Measurements from ENCODE around the gene RAB33B.
"Not testable (repeated sequence)": the region's sequence is repeated elsewhere in the genome, so short reads cannot be mapped to it uniquely, and the experiment has no call there.

Gene RAB33B

DNA sequence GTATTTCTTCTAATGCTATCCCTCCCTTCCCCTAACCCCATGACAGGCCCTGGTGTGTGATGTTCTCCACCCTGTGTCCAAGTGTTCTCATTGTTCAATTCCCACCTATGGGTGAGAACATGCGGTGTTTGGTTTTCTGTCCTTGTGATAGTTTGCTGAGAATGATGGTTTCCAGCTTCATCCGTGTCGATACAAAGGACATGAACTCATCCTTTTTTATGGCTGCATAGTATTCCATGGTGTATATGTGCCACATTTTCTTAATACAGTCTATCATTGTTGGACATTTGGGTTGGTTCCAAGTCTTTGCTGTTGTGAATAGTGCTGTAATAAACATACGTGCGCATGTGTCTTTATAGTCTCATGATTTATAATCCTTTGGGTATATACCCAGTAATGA is 10.6 kb downstream of the RAB33B start:
- DNase-seq: not testable (repeated sequence)

DNA sequence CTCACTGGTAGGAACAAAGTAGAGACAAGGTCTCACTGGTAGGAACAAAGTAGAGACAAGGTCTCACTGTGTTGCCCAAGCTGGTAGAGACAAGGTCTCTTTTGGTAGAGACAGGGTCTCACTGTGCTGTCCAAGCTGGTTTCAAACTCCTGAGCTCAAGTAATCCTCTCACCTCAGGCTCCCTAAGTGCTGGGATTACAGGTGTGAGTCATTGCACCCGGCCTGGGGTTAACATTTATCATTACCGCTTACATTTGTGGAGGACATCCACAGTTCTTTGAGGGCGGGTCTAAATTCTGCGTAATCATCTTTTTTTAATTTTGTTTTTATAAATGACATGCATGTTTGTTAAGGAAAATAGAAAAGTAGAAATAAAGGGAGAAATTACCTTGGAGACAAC is 12.0 kb downstream of the RAB33B start:
- no peak for DNase-seq

DNA sequence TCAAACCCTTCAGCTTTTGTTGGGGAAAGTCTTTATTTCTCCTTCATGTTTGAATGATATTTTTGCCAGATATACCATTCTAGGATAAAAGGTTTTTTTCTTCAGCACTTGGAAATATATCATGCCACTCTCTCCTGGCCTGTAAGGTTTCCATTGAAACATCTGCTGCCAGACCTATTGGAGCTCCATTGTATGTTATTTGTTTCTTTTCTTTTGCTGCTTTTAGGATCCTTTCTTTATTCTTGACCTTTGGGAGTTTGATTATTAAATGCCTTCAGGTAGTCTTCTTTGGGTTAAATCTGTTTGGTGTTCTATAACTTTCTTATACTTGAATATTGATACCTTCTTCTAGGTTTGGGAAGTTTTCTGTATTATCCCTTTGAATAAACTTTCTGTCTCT is 14.8 kb downstream of the RAB33B start:
- not testable (repeated sequence) for DNase-seq

DNA sequence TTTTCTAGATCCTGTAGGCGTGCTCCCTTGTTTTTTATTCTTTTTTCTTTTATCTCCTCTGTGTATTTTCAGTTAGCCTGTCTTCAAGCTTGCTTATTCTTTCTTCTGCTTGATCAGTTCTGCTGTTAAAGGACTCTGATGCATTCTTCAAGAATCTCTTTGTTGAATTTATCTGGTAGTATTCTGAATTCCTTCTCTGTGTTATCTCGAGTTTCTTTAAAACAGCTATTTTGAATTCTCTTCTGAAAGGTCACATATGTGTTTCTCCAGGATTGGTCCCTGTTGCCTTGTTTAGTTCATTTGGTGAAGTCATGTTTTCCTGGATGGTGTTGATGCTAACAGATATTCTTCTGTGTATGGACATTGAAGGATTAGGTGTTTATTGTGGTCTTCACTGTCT is 15.3 kb downstream of the RAB33B start:
- DNase-seq: no peak

DNA sequence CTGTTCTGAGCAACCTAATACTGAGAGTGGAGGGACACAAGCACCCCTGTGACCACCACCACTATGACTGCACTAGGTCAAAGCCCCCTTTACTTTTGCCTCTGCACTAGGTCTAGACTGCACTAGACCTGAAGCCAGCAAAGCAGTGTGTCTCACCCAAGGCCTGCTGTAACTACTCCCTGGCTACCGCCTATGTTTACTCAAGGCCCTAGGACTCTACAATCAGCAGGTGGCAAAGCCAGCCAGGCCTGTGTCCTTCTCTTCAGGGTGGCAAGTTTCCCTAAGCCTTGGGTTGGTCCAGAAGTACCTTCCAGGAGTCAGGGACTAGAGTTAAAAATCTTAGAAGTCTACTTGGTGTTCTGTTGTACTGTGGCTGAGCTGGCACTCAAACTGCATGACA is 15.9 kb downstream of the RAB33B start:
- DNase-seq: no peak

DNA sequence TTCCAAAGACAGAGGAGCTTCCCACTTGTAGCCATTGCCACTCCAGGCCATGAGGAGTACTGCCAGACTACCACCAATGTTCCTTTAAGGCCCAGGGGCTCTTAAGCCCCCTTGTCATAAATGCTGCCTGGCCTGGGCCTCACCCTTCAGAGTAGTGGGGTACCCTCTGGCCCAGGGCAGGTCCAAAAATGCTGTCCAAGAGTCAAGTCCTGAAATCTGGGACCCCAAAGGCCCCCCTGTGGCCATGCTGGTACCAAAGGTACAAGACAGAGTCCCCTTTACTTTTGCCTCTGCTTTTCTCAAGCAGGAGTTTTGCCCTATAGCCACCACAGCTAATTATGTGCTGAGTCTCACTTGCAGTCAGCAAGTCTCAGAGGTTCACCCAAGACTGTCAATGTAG is 16.4 kb downstream of the RAB33B start:
- DNase-seq: no peak

DNA sequence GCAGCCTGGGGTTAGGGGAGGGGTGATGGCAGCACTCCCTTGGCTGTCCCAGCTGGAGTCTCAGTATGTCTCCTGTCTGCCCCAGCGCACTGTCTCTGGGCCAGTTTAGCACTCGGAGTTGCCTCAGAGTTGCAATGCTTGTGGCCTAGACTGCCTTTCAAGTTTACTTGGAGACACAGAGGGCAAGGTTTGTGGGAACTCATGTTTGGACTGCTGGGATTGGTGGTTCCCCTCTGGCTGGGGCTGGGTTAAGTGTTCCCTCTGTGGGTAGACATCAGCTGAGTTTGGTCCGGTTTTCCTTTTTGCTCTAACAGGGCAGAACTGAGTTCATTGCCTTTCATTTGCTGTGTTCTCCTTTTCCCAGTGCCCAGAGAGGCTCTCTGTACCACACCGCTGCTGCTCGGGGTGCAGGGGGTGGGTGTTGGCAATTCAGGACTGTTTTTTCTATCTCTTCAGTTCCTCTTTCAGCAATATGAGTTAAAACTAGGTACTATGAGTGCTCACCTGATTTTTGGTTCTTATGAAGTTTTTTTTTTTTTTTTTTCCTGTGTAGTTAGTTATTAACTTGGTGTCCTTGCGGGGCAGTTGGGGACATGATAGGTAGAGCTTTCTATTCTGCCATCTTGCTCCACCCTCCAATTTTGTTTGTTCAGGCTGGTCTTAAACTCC is 17.2 kb downstream of the RAB33B start:
- DNase-seq: no peak

DNA sequence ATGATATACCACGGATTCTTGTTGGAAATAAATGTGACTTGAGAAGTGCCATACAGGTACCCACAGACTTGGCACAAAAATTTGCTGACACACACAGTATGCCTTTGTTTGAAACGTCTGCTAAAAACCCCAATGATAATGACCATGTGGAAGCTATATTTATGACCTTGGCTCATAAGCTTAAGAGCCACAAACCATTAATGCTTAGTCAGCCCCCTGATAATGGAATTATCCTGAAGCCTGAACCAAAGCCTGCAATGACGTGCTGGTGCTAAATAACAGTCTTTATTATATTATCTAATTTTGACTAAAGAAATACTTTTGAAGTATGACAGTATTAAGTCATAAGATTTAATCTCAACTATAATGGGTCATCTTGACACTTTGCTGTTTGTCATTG is 18.9 kb downstream of the RAB33B start:
- no peak for DNase-seq

DNA sequence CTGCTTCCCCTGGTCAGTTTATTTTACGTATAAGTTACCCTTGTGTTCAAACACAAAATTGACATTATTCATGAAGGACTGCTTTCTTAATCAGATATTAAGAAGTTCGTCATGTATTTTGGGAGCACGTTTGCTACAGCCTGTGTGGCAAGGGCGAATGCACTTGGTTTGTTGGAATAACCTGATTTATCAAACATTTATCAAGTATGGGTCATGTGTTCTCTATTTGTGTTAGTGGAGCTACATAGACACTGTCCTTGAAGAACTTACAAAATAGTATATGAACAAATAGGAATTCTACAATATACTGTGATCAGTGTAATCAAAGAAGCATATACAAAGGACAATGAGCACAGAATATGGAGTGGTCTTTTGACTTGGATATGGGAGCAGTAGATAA is 22.4 kb downstream of the RAB33B start:
- no peak for DNase-seq

DNA sequence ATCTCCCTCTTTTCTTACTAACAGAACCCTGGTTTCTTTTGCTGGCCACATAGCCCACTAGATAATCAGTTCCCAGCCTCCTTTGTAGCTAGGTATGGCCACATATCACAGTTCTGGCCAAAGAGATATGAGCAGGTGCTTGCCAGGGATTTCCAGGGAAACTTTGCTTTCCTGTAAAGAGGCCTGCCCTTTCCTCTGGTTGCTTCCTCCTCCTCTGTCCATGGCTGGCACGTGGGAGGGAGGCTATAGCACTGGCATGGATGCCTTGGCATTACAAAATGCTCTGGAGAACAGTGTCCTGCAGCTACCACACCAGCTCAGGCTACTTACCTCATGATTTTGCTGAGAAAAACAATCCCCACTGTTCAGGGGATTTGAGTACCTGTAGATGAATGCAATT is 27.5 kb downstream of the RAB33B start:
- DNase-seq: no peak

DNA sequence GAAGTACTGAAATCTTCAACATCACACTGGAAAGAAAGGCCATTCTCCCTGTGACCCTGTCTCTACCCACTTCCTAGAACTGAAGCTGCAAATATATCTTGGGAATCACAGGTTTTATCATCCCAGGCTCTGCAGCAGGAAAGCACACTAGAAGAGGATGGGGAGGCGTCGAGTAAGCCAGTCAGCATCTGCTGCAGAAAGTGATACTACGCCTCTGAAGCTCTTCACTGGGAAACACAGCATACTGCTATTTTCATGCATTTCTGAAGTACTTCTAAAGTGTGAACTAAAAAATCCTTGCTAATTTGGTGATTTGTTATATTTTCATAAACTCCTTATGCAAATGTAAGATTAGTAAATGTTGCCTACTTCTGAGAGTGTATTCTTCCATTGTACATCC is 29.1 kb downstream of the RAB33B start:
- no peak for DNase-seq

DNA sequence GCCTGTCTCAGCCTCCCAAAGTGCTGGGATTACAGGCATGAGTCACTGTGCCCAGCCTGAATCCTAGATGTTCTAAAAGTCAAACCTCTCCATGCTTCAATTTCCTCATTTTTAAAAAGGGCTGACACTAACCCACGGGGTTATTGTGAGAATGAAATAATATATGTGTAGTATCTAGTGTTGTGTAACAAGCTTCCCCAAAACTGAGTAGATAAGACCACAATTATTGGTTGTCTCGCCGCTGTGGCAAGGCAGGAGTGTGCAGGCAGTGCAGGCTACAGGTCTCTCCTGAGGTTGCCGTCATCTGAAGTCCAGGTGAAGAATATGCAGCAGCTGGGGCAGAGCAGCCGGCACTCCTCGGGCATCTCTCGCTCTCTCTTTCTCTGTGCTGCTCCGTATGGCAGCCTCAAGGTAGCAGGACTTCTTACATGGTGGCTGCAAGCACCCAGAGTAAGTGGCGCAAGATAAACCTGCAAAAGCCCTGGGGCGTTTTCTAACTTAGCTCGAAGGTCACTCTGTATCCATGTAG is 30.9 kb downstream of the RAB33B start:
- DNase-seq: no peak

DNA sequence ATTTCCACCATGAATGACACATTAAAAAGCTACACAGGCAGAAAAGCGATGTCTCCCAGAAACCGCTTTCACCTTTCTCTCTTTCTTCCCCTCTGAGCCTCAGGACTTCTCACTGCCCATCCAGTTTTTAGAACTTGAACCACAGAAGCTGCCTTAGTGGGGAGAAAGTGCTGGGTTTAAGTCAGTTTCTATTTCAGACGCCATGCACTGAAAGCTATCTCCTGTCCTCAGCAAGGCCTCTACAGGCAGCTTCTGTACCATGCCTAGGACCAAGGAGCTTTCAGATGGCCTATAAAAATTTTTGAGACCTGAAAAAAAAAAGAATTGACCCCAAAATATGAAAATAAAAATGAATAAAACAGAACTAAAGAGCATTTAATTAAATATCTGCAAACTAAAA is 34.5 kb downstream of the RAB33B start:
- DNase-seq: no peak

DNA sequence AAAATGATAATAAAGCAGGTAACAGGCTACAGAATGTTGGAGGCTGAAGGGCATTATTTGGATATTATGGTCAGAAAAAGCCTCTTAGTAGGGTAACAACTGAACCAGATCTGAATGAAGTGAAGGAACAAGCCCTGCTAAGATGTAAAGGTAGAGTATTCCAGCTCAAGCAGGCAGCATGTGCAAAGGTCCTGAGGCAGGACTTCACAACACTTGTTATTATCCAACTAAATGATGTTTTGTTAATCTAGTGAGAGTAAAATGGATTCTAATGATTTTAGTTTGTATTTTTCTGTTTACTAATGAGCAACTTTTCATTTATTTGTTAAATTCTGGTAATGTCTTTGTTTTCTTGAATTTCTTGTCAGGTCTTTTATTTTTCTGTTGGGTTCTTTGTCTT is 35.7 kb downstream of the RAB33B start:
- no peak for DNase-seq

DNA sequence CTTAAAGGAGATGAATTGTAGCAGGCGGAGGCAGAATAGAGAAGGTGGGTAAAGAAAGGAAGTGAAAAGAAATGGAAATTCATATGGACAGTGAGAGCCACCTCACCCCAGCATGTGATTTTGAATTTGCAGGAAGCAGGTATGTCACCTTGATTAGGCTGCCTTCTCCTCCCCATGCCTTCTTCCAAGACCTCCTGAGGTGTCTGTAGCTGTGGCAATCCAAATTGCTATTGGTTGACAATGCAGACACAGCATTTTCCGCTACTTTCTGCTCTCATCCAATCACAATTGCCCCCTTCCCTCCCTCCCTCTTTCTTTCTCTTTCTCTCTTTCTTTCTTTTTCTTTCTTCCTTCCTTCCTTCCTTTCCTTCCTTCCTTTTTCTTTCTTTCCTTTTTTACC is 38.5 kb downstream of the RAB33B start:
- no peak for DNase-seq

DNA sequence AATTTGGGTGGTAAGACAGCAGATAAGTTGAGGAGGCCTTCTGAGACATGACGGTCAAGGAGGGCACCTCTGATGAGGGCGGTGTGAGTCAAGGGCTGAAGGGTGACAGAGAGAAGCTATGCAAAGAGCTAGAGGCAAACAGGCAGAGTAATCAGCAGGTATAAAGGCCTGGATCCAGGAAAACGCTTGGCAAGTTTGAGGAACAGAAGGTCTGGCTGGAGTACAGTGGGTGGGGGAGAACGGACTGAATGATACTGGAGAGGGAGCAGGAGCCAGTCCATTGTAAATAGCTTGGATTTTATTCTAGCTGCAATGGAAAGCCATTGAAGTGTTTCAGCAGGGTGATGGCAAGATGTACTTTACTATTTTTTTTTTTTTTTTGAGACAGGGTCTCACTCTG is 39.3 kb downstream of the RAB33B start:
- no peak for DNase-seq

DNA sequence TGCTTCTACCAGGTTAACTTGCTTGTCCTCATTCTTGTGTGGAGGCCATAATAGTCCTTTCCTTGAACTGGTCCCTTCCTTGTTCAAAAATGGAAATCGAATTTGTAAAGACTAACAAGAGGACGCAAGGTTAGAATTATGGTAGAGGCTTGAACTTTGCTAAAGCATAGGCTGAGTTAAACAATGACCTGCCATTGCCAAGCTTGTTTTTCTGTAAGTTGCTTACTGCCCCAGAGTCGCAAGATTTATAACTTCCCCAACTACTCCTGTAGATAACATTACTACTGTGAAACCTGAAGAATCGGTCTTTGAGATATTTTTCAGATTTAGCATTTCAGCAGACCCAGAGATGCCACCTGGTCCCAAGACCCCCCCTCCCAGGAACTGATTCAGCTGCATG is 45.3 kb downstream of the RAB33B start:
- DNase-seq: no peak

DNA sequence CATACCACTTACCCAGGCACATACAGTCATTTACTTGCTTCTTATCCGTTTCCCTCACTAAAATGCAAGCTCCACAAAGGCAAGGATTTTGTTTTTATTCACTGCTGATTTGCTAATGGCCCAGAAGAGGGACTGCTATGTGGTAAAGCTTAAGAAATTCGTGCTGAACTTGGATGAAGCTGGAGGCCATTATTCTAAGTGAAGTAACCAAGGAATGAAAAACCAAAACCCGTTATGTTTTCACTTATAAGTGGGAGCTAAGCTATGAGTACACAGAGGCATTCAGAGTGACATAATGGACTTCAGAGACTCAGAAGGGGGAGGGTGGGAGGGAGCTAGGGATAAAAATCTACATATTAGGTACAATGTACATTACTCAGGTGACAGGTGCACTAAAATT is 47.2 kb downstream of the RAB33B start:
- DNase-seq: no peak

DNA sequence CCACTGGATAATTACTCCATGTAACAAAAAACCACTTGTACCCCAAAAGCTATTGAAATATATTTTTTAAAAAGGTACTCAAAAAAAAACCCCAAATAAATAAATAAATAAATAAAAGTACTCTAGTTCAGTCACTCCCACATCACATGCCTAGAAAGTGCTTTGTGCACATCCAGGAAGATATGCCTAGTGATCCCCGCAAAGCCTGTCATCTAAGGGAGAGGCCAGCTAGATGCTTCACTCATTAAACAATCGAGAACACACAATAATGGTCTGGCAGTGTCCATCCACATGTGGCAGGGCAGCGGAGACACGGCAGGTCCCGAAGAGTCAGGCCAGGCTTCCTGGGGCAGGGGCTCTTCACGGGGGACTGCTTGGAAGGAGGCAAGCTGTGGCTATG is 47.6 kb downstream of the RAB33B start:
- no peak for DNase-seq

DNA sequence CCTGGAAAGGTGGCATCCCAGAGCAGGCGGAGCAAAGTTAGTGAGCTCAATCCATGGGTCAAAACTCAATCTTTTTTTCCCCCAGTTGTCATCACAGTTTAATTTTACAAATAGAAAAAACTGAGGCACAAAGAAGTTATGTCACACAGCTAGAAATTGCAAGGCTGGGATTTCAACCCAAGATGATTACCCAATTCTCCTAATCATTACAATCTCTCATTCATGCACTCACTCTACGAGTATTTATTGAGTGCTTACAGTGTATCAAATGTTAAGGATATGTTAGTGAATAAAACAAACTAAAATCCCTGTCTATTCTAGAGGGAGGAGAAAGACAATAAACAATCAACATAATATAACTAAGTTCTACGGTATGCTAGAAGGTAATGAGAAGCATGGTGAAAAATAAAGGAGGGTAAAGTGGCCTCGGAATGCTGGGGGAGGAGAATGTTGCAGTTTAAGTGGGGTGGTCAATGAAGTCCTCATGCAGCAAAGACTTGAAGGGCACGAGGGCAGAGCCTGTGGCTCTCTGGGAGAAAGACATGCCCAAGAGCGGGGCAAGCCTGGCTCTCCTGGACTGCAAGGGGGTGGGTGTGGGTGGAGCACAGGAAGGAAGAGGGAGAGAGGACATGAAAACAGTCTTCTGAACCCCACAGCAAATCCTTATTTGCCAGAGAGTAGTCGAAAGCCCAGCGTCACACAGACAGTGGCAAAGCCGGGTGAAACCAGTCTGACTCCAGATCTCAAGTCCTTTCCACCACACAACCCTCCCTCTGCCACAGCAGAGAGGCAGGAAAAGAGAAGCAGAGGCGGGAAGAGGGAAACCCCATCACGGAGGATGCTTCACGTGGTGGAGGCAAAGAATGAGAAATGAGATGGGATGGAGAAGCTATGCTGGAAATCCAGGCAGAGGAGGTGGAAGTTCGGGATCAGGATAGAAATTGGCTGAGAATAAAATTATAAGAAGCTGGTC is 48.3 kb downstream of the RAB33B start:
- DNase-seq: no peak

DNA sequence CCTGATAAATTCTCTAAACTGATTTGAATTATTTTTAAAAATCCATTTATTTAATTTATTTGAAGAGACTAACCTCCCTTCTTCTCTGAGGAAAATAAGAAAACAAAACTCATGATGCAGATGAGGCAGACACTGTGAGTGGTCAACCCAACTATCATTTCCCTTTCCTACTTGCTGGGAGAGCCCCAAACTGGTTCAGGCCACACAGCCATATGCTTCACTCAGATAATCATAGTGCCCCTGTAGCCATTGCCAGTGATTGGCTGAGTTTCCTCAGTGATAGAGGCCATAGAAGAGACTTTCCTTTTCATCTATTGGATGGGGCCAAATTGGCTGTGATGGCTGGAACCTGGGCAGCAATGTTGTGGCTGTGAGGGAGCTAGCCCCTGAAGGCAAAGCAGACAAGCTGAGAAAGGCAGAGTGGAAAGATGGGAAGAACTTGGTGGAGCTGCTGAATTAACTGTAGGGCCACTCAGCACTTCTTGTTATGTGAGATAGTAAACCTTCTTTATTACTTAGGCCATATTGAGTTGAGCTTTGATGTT is 49.8 kb downstream of the RAB33B start:
- DNase-seq: no peak

DNA sequence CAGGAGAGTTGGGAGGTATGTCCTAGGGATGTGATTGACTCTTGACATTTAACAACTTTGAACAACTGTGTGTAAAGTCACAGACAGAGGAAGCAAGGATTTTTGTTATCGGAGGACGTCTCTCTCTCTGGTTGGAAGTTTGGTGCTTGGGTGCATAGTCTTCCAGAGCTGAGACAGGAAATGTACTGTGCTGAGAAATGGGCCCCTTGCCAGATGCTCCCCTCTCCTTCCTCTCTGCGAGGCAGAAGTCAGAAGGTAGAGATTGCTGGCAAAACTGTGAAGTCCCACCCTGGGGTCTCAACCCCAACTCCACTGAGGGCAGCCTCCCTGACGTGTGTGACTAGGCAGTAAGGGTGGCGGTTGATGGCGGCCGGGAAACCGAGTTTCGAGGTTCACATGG is 52.9 kb downstream of the RAB33B start:
- DNase-seq: no peak

DNA sequence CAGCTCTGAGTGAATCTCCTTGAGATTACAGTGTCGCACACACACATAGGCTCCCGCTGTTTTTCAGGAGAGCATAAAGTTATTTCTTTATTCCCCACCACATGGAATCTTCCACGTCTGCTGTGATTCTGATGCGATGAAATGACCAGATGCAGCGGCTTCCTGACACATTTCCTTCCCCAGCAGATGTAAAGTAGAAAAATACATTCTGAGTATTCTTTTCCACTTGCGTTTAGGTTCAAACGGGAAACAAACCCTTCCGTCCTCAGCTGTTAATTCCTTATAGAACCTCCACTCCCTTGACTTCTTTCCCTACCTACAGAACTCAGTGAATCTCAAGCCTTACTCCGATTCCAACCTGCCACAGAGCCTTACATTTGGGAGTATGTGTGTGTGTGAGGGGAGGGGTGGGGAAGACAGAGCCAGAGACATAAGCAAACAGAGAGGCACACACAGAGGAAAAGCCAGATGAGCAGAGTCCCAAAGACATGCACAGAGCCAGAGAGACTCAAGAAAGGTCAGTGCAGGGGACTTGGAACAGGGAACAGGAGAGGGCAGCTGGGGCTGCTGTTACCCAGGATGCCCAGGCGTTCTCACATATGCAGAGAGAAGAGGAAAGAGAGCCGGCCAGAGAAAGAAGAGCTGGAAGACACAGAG is 54.8 kb downstream of the RAB33B start:
- no peak for DNase-seq
